CD4-positive, alpha-beta T cell treated with Interleukin-6 at 100 ng/mL for 8 hours (primary cell): Measurements from ENCODE around the gene SDR42E1.

ENCODE experiments used
- DNase-seq: peaks from one replicate; pipeline ENCODE4 v3.0.0-alpha.2; 2020; ENCODE audit warnings: mixed read lengths, low spot score

Gene SDR42E1

GRCh38 chr16:81939164-81940056 lies 71.9 kb downstream of the SDR42E1 start:
- no peak for DNase-seq
